ENCODE measurements around the gene ZKSCAN4.

Gene ZKSCAN4

GRCh38 chr6:28208111-28208659, 43.9 kb downstream of the ZKSCAN4 start:
- no peak for DNase-seq (ENCODE audit: low read depth)

GRCh38 chr6:28207510-28208110, 44.5 kb downstream of the ZKSCAN4 start:
- no peak for DNase-seq (ENCODE audit: low read depth)

GRCh38 chr6:28206928-28207509, 45.0 kb downstream of the ZKSCAN4 start:
- DNase-seq (ENCODE audit: low read depth), result no peak

GRCh38 chr6:28206527-28206926, 45.5 kb downstream of the ZKSCAN4 start:
- DNase-seq (ENCODE audit: low read depth), result no peak

GRCh38 chr6:28205879-28206278, 46.2 kb downstream of the ZKSCAN4 start:
- peak; percentile 21 for DNase-seq (ENCODE audit: low read depth)

- no peak for DNase-seq (ENCODE audit: low read depth)
Observed at GRCh38 chr6:28203201-28203600, 48.9 kb downstream of the ZKSCAN4 start.

- DNase-seq (ENCODE audit: low read depth), result no peak
Observed at GRCh38 chr6:28200020-28200419, 52.0 kb downstream of the ZKSCAN4 start.

Measured in amniotic epithelial cell (primary cell).